GM10248 (cell line): ENCODE results near the gene BORCS6.

Source experiments
- CTCF ChIA-PET: fragments of 300-600 bp; sonication (Branson Sonifier 250); formaldehyde crosslinking; extraction: SDS; loops from one replicate; lab custom pipeline; 2021; ENCODE audit warnings: antibody characterized with exemption; lab: Yijun Ruan, JAX
- POLR2A ChIA-PET: fragments of 350-650 bp; sonication (Branson Sonifier 250); formaldehyde crosslinking; extraction: SDS; loops from one replicate; lab custom pipeline; 2020; ENCODE audit warnings: antibody characterized with exemption; lab: Yijun Ruan, JAX
- DNase-seq: peaks from one replicate; pipeline ENCODE4 v3.0.0; 2012; ENCODE audit errors: extremely low spot score
- TF ChIP-seq, protein P1 (sequence below): IDR thresholded peaks from 2 replicates; pipeline ENCODE4 v1.5.1; 2012; ENCODE audit warnings: mild to moderate bottlenecking, low read depth; ENCODE audit errors: extremely low read depth, missing control alignments, control extremely low read depth

Gene BORCS6

DNA sequence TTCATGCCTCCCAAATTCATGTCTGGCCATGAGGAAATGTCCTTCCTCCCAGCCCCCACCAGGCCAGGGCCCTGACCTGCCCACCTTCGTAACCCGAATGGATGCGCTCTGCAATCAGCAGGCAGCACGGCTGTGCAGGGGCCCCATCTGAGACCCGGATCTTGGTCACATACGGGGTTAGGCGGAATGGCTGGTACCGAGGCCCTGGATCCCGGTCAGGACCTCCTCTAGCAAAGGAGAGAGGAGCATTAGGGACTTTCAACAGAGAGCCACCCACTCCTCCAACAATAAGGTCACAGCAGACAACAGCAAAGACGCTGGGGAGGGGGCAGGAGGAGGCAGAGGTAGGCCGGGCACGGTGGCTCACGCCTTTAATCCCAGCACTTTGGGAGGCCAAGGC, 41.4 kb downstream of the BORCS6 start:
- ChIA-PET CTCF (interaction anchor here (5.4 kb wide), 1 partner anchor 9 kb away, joined by 67 read pairs; no protein-coding TSS in a partner anchor), POLR2A (interaction anchor here (1.1 to 1.3 kb wide), 2 partner anchors 9 to 25 kb away, joined by 3 to 6 read pairs; no protein-coding TSS in a partner anchor)
- no peak for DNase-seq
- TF ChIP-seq, protein P1, sequence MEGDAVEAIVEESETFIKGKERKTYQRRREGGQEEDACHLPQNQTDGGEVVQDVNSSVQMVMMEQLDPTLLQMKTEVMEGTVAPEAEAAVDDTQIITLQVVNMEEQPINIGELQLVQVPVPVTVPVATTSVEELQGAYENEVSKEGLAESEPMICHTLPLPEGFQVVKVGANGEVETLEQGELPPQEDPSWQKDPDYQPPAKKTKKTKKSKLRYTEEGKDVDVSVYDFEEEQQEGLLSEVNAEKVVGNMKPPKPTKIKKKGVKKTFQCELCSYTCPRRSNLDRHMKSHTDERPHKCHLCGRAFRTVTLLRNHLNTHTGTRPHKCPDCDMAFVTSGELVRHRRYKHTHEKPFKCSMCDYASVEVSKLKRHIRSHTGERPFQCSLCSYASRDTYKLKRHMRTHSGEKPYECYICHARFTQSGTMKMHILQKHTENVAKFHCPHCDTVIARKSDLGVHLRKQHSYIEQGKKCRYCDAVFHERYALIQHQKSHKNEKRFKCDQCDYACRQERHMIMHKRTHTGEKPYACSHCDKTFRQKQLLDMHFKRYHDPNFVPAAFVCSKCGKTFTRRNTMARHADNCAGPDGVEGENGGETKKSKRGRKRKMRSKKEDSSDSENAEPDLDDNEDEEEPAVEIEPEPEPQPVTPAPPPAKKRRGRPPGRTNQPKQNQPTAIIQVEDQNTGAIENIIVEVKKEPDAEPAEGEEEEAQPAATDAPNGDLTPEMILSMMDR, result no peak

DNA sequence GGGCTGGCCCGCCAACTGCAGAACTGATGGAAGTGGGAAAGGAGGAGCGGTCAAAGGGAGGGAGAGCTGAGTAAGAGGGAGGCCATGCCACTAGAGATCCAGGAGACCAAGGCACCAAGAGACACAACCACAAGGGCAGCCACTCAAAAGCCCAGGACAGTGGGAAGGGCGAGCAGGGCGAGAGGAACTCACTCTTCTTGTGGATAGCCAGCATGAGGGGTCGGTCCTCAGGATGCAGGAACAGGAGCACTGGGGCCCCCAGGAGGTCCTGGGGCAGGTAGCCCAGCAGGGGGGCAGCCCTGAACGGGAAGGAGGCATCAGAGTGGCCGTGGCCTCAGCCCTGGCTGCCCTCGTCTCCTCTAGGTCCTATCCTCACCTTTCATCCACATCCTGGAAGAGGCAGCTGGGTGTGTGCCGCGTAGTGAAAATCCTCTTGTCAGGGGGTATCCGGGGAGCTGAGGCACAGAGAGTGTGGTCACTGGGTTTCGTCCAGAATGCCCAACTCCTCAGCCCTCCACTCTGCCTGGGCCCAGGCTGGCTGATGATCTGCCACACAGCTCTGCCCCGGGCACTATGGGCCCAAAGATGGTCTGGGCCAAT, 42.1 kb downstream of the BORCS6 start:
- POLR2A ChIA-PET, result interaction anchor here (1.1 to 1.3 kb wide), 2 partner anchors 9 to 25 kb away, joined by 3 to 6 read pairs; no protein-coding TSS in a partner anchor
- CTCF ChIA-PET, result interaction anchor here (5.4 kb wide), 1 partner anchor 8 kb away, joined by 67 read pairs; no protein-coding TSS in a partner anchor
- no peak for DNase-seq

DNA sequence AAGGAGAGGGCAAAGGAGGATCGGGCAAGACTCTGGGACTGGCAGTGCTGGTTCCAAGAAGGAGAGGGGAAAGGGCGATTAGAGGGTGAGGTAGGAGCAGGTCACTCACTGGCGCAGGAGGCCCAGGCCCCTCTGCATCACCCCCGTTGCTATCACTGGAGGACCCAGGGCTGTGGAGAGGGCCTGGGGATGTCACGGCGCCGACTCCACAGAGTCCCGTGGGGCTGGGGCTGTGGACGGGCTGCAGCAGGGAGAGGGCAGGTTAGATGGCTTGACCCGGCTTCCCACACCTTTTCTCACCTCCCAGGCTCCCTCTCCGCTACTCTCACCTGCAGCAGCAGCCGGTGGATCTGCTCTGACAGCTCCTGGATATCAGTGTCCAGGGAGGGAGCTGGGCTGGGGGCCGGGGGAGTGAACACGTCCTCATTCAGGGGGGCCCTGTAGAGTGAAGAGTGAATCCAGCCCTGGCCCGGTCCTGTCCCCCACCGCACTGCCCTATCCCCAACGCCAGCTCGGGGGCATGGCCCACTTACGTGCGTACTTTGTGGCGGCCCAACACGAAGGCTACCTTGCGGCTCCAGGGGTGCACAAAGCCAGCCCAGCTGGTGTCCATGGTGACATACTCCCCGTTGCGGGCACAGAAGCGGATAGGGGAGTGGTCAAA, 42.7 kb downstream of the BORCS6 start:
- CTCF ChIA-PET, result interaction anchor here (5.4 kb wide), 1 partner anchor 7 kb away, joined by 67 read pairs; no protein-coding TSS in a partner anchor
- POLR2A ChIA-PET, result interaction anchor here (1.0 to 4.0 kb wide), 3 partner anchors 9 to 26 kb away, joined by 3 to 17 read pairs (median 5); no protein-coding TSS in a partner anchor
- no peak for DNase-seq
- TF ChIP-seq, protein P1, result no peak

More for the DNA sequence above, 42.1 kb downstream of the BORCS6 start:
- TF ChIP-seq, protein P1, result no peak

DNA sequence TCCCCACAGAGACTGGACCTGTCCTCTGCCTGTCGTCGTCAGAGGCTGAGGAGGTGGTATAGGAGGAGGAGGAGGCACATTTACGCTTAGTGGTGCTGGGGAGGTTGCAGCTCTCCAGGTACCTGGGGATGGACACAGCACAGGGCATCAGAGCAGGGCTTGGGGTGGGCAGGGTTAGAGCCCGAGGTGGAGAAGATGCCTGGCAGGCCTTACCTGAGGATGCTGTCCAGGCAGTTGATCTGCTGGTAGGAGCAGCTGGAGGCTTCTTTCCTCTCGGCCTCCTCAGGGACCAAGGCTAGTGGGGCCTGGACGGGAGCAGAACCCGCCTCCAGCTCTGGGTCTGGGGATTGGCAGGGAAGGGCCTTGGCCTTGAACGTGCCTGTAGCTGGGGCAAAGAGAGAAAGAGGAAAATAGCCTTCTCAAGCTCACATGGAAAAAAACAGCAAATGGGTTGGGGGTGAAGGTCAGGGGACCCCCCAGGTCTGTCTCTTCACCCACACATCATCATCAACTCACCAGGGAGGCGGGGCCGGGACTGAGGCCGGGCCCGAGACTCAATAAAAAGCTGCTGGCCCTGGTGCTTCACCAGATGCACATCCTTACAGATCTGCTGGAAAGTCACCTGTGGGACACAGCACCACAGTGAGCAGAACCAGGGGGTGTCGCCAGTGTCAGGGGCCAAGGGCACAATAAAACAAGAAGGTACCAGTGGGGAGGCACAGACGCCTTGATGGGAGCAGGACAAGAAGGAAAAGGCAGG, 43.4 kb downstream of the BORCS6 start:
- TF ChIP-seq, protein P1, result no peak
- ChIA-PET CTCF (interaction anchor here (0.6 kb wide), 1 partner anchor 13 kb away, joined by 3 read pairs; no protein-coding TSS in a partner anchor), POLR2A (interaction anchor here (1.0 to 4.0 kb wide), 2 partner anchors 10 to 11 kb away, joined by 5 to 17 read pairs; no protein-coding TSS in a partner anchor)
- DNase-seq, result no peak

DNA sequence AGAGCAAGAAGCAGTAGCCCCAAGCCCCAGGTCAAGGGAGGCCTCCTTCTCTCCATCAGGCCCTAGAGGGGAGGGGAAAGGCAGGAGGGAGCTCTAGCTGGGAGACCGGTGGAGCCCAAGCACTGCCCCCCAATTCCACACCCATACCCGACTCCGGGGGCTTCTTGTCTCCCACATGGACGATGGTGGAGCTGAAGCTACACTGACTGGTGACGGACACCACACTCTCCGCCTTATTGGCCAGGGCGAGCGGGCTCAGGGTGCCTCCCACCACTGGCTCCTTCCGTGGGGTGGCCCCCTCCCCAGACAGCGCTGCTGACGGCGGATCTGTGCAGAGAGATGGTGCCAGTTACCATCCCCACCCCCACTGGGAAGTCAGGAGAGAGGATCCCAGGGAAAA, 44.2 kb downstream of the BORCS6 start:
- DNase-seq, result no peak
- CTCF ChIA-PET, result interaction anchor here (0.6 kb wide), 1 partner anchor 13 kb away, joined by 3 read pairs; no protein-coding TSS in a partner anchor
- TF ChIP-seq, protein P1, result no peak
- POLR2A ChIA-PET, result interaction anchor here (0.6 to 4.0 kb wide), 3 partner anchors 10 to 308 kb away, joined by 3 to 17 read pairs (median 4); no protein-coding TSS in a partner anchor
